ENCODE measurements around the gene KCNK5.
A peak's percentile ranks its signal among the peaks of the same experiment; 100 is the strongest.

The KCNK5 gene

GRCh38 chr6:39240155-39240757, 11.0 kb upstream of the KCNK5 start:
- Histone ChIP-seq H3K4me1 (ENCODE audit: control insufficient read depth, insufficient read depth, low read length, poor library complexity, severe bottlenecking) (no peaks in the 10 kb centered on the region), H3K36me3 (ENCODE audit: control insufficient read depth, insufficient read depth, low read length) (no peaks in the 10 kb centered on the region), H3K4me3 (ENCODE audit: extremely low read depth, insufficient read depth, low read length, poor library complexity, severe bottlenecking) (no peak overlapping the region), H3K9me3 (ENCODE audit: control insufficient read depth, low read length) (no peaks in the 10 kb centered on the region), H3K27ac (ENCODE audit: low read depth, low read length, severe bottlenecking) (peak overlapping the region; percentile 13)
- 100% methylated on average over 1 of the region's 3 CpGs; no CpG with 5 or more reads in 1 of the 2 experiments for WGBS, 2 experiments (ENCODE audit: insufficient coverage in 2 of 2)

- no peaks in the 10 kb centered on the region for H3K4me1 ChIP-seq (ENCODE audit: control insufficient read depth, insufficient read depth, low read length, poor library complexity, severe bottlenecking)
- H3K27ac ChIP-seq (ENCODE audit: low read depth, low read length, severe bottlenecking): peak overlapping the region; percentile 13
- H3K4me3 ChIP-seq (ENCODE audit: extremely low read depth, insufficient read depth, low read length, poor library complexity, severe bottlenecking): no peak overlapping the region
- WGBS, 2 experiments (ENCODE audit: insufficient coverage in 2 of 2): 82 to 83% methylated on average over 4 to 5 of the region's 7 CpGs
- no peaks in the 10 kb centered on the region for H3K9me3 ChIP-seq (ENCODE audit: control insufficient read depth, low read length)
- H3K36me3 ChIP-seq (ENCODE audit: control insufficient read depth, insufficient read depth, low read length): no peaks in the 10 kb centered on the region
These were observed 10.4 kb upstream of the KCNK5 start for GRCh38 chr6:39239527-39240154.

DNA sequence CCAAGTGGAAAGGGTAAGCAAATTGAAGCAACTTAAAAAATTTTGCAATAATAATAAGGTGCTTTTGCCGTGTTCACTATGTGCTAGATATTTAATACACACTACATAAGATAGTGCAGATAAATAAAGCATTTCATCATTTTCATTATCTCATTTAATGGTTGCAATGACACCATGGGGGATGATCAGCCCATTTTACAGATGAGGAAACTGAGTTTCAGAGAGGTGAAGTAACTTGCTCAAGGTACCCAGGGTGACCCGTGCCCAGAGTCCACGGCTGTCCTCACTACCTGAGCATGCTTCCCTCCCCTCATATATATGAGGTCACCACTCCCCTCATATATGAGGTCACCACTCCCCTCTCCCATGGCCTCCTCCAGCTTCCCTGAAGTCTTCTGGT, 7.5 kb upstream of the KCNK5 start:
- 95% methylated on average over 2 of the region's 3 CpGs; no CpG with 5 or more reads in 1 of the 2 experiments for WGBS, 2 experiments (ENCODE audit: insufficient coverage in 2 of 2)
- Histone ChIP-seq H3K4me1 (ENCODE audit: control insufficient read depth, insufficient read depth, low read length, poor library complexity, severe bottlenecking) (no peaks in the 10 kb centered on the region), H3K36me3 (ENCODE audit: control insufficient read depth, insufficient read depth, low read length) (no peaks in the 10 kb centered on the region), H3K9me3 (ENCODE audit: control insufficient read depth, low read length) (no peaks in the 10 kb centered on the region), H3K27ac (ENCODE audit: low read depth, low read length, severe bottlenecking) (no peak overlapping the region), H3K4me3 (ENCODE audit: extremely low read depth, insufficient read depth, low read length, poor library complexity, severe bottlenecking) (no peak overlapping the region)

- Histone ChIP-seq H3K4me1 (ENCODE audit: control insufficient read depth, insufficient read depth, low read length, poor library complexity, severe bottlenecking) (peaks cover 8% of the 10 kb centered on the region), H3K36me3 (ENCODE audit: control insufficient read depth, insufficient read depth, low read length) (no peaks in the 10 kb centered on the region), H3K27ac (ENCODE audit: low read depth, low read length, severe bottlenecking) (no peak overlapping the region), H3K9me3 (ENCODE audit: control insufficient read depth, low read length) (no peaks in the 10 kb centered on the region), H3K4me3 (ENCODE audit: extremely low read depth, insufficient read depth, low read length, poor library complexity, severe bottlenecking) (no peak overlapping the region)
- WGBS, 2 experiments (ENCODE audit: insufficient coverage in 2 of 2): 91 to 98% methylated on average over 8 of the region's 8 CpGs
These were observed 4.1 kb upstream of the KCNK5 start for GRCh38 chr6:39233333-39233732.

- Histone ChIP-seq H3K4me1 (ENCODE audit: control insufficient read depth, insufficient read depth, low read length, poor library complexity, severe bottlenecking) (peaks cover 8% of the 10 kb centered on the region), H3K4me3 (ENCODE audit: extremely low read depth, insufficient read depth, low read length, poor library complexity, severe bottlenecking) (no peak overlapping the region), H3K27ac (ENCODE audit: low read depth, low read length, severe bottlenecking) (peak overlapping the region; percentile 41), H3K36me3 (ENCODE audit: control insufficient read depth, insufficient read depth, low read length) (no peaks in the 10 kb centered on the region), H3K9me3 (ENCODE audit: control insufficient read depth, low read length) (no peaks in the 10 kb centered on the region)
- 17 to 29% methylated on average over 2 to 3 of the region's 7 CpGs for WGBS, 2 experiments (ENCODE audit: insufficient coverage in 2 of 2)
These were observed 2.4 kb upstream of the KCNK5 start for GRCh38 chr6:39231521-39232243.

- no peaks in the 10 kb centered on the region for H3K9me3 ChIP-seq (ENCODE audit: control insufficient read depth, low read length)
- peaks cover 9% of the 10 kb centered on the region for H3K4me1 ChIP-seq (ENCODE audit: control insufficient read depth, insufficient read depth, low read length, poor library complexity, severe bottlenecking)
- H3K27ac ChIP-seq (ENCODE audit: low read depth, low read length, severe bottlenecking): no peak overlapping the region
- WGBS, 2 experiments (ENCODE audit: insufficient coverage in 2 of 2): 67% methylated on average over 1 of the region's 3 CpGs; no CpG with 5 or more reads in 1 of the 2 experiments
- H3K4me3 ChIP-seq (ENCODE audit: extremely low read depth, insufficient read depth, low read length, poor library complexity, severe bottlenecking): no peak overlapping the region
- peaks cover 3% of the 10 kb centered on the region for H3K36me3 ChIP-seq (ENCODE audit: control insufficient read depth, insufficient read depth, low read length)
These were observed 1.4 kb upstream of the KCNK5 start for GRCh38 chr6:39230654-39231035.

GRCh38 chr6:39228111-39228971, 934 bp downstream of the KCNK5 start:
- Histone ChIP-seq H3K9me3 (ENCODE audit: control insufficient read depth, low read length) (no peaks in the 10 kb centered on the region), H3K4me1 (ENCODE audit: control insufficient read depth, insufficient read depth, low read length, poor library complexity, severe bottlenecking) (peaks cover 12% of the 10 kb centered on the region), H3K36me3 (ENCODE audit: control insufficient read depth, insufficient read depth, low read length) (peaks cover 3% of the 10 kb centered on the region), H3K4me3 (ENCODE audit: extremely low read depth, insufficient read depth, low read length, poor library complexity, severe bottlenecking) (peak overlapping the region; percentile 58), H3K27ac (ENCODE audit: low read depth, low read length, severe bottlenecking) (no peak overlapping the region)
- WGBS, 2 experiments (ENCODE audit: insufficient coverage in 2 of 2): 27 to 30% methylated on average over 33 to 35 of the region's 41 CpGs

- 87 to 91% methylated on average over 5 of the region's 9 CpGs for WGBS, 2 experiments (ENCODE audit: insufficient coverage in 2 of 2)
- peaks cover 12% of the 10 kb centered on the region for H3K4me1 ChIP-seq (ENCODE audit: control insufficient read depth, insufficient read depth, low read length, poor library complexity, severe bottlenecking)
- peaks cover 3% of the 10 kb centered on the region for H3K36me3 ChIP-seq (ENCODE audit: control insufficient read depth, insufficient read depth, low read length)
- H3K9me3 ChIP-seq (ENCODE audit: control insufficient read depth, low read length): no peaks in the 10 kb centered on the region
- peak overlapping the region; percentile 58 for H3K4me3 ChIP-seq (ENCODE audit: extremely low read depth, insufficient read depth, low read length, poor library complexity, severe bottlenecking)
- no peak overlapping the region for H3K27ac ChIP-seq (ENCODE audit: low read depth, low read length, severe bottlenecking)
These were observed 1.8 kb downstream of the KCNK5 start for GRCh38 chr6:39227476-39227875.

- peaks cover 12% of the 10 kb centered on the region for H3K4me1 ChIP-seq (ENCODE audit: control insufficient read depth, insufficient read depth, low read length, poor library complexity, severe bottlenecking)
- no peak overlapping the region for H3K4me3 ChIP-seq (ENCODE audit: extremely low read depth, insufficient read depth, low read length, poor library complexity, severe bottlenecking)
- H3K36me3 ChIP-seq (ENCODE audit: control insufficient read depth, insufficient read depth, low read length): peaks cover 5% of the 10 kb centered on the region
- no peaks in the 10 kb centered on the region for H3K9me3 ChIP-seq (ENCODE audit: control insufficient read depth, low read length)
- 74% methylated on average over 3 of the region's 10 CpGs; no CpG with 5 or more reads in 1 of the 2 experiments for WGBS, 2 experiments (ENCODE audit: insufficient coverage in 2 of 2)
- H3K27ac ChIP-seq (ENCODE audit: low read depth, low read length, severe bottlenecking): no peak overlapping the region
These were observed 2.5 kb downstream of the KCNK5 start for GRCh38 chr6:39226639-39227329.

GRCh38 chr6:39225946-39226437, 3.3 kb downstream of the KCNK5 start:
- no peaks in the 10 kb centered on the region for H3K9me3 ChIP-seq (ENCODE audit: control insufficient read depth, low read length)
- H3K4me1 ChIP-seq (ENCODE audit: control insufficient read depth, insufficient read depth, low read length, poor library complexity, severe bottlenecking): peaks cover 7% of the 10 kb centered on the region
- no peak overlapping the region for H3K4me3 ChIP-seq (ENCODE audit: extremely low read depth, insufficient read depth, low read length, poor library complexity, severe bottlenecking)
- no peak overlapping the region for H3K27ac ChIP-seq (ENCODE audit: low read depth, low read length, severe bottlenecking)
- WGBS, 2 experiments (ENCODE audit: insufficient coverage in 2 of 2): 77% methylated on average over 2 to 3 of the region's 6 CpGs
- peaks cover 11% of the 10 kb centered on the region for H3K36me3 ChIP-seq (ENCODE audit: control insufficient read depth, insufficient read depth, low read length)

Measured in mesodermal cell (in vitro differentiated cells).